GM19463 (cell line): ENCODE results near the gene FASTKD2.

Experiments
- ATAC-seq: cut with Tn5 transposase; IDR thresholded peaks from one replicate; pipeline ENCODE4 v1.9.1; 2021; ENCODE audit warnings: mild to moderate bottlenecking, moderate library complexity; ENCODE audit not compliant: unreplicated experiment

Gene FASTKD2

GRCh38 chr2:206765242-206766056 is at the start of gene FASTKD2, which contains the start of gene MDH1B:
TSS of gene FASTKD2 (plus strand) at chr2:206765606. CDS start at chr2:206766694, 1,088 bp downstream.
TSS of gene MDH1B (minus strand) at chr2:206765328. CDS start at chr2:206765271, 57 bp downstream.
- ATAC-seq, result peak; percentile 89

- ATAC-seq, result no peak
Measured at GRCh38 chr2:206716623-206717022, 48.8 kb upstream of the FASTKD2 start.

GRCh38 chr2:206718296-206718695 is 47.1 kb upstream of the FASTKD2 start, which contains the start of gene DYTN:
TSS of gene DYTN (minus strand) at chr2:206718396. CDS start at chr2:206718279, 117 bp downstream.
- ATAC-seq, result no peak

- peak; percentile 87 for ATAC-seq
Measured at GRCh38 chr2:206721256-206721920, 44.0 kb upstream of the FASTKD2 start.

GRCh38 chr2:206723288-206723687 is 42.1 kb upstream of the FASTKD2 start:
- no peak for ATAC-seq

- ATAC-seq, result no peak
Measured at GRCh38 chr2:206727287-206727686, 38.1 kb upstream of the FASTKD2 start.

- ATAC-seq, result no peak
Measured at GRCh38 chr2:206728277-206729199, 36.9 kb upstream of the FASTKD2 start.

- no peak for ATAC-seq
Measured at GRCh38 chr2:206733341-206733740, 32.1 kb upstream of the FASTKD2 start.

- ATAC-seq, result no peak
Measured at GRCh38 chr2:206736935-206737334, 28.5 kb upstream of the FASTKD2 start.

- ATAC-seq, result no peak
Measured at GRCh38 chr2:206739271-206739670, 26.1 kb upstream of the FASTKD2 start.

GRCh38 chr2:206740800-206741199 is 24.6 kb upstream of the FASTKD2 start:
- ATAC-seq, result no peak

- no peak for ATAC-seq
Measured at GRCh38 chr2:206756816-206757215, 8.6 kb upstream of the FASTKD2 start.

- peak; percentile 0 for ATAC-seq
Measured at GRCh38 chr2:206764673-206765241, 649 bp upstream of the FASTKD2 start.

GRCh38 chr2:206766057-206766930 is 888 bp downstream of the FASTKD2 start:
- ATAC-seq, result no peak

GRCh38 chr2:206774871-206775270 is 9.5 kb downstream of the FASTKD2 start:
- no peak for ATAC-seq

- no peak for ATAC-seq
Measured at GRCh38 chr2:206776432-206776831, 11.0 kb downstream of the FASTKD2 start.

GRCh38 chr2:206780671-206781070 is 15.3 kb downstream of the FASTKD2 start:
- no peak for ATAC-seq

GRCh38 chr2:206783718-206784117 is 18.3 kb downstream of the FASTKD2 start:
- no peak for ATAC-seq

GRCh38 chr2:206784559-206785353 is 19.4 kb downstream of the FASTKD2 start:
- ATAC-seq, result no peak
